SU-DHL-6 (cell line): ENCODE data around the gene PDP2.

Experiments used
- CTCF ChIP-seq: fragments of 200-600 bp; sonication (generic); IDR thresholded peaks from one replicate; pipeline ENCODE4 v1.5.1; 2017; ENCODE audit warnings: antibody characterized with exemption, mild to moderate bottlenecking, low read length, moderate library complexity; ENCODE audit not compliant: insufficient read depth, poor library complexity, severe bottlenecking
- EZH2phosphoT487 ChIP-seq: fragments of 200-600 bp; sonication (generic), shearing (Covaris generic); conservative IDR thresholded peaks from 2 replicates; pipeline ENCODE4 v1.6.1; 2018; ENCODE audit warnings: mild to moderate bottlenecking, antibody characterized with exemption, low read length, moderate library complexity, mixed read lengths

- TF ChIP-seq CTCF (no peak), EZH2phosphoT487 (no peak)
These were observed 32.8 kb downstream of the PDP2 start for GRCh38 chr16:66913081-66913480.
